ENCODE results near the gene PHLDA3. TPM values are rescaled to one million over a fixed set of nuclear protein-coding genes. Genes with fewer than 3 reads are reported as not detected.

PHLDA3 gene
- total RNA-seq, 1 donor from 2014 or later: 0.18 TPM

DNA sequence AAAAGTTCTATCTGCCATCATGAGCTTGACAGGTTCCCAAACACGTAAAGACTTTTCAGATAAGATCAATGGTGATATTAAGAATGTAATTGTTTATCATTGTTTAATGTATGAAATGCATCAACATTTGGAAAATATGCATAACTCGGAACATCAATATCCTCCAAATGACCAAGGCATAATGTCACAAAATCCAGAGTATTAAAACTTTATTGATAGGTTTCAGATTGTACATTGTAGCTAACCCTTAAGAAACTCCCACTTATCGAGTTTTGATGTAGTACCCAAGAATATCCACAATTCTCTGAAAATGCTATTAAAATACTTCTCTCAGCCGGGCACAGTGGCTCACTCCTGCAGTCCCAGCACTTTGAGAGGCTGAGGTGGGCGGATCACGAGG, 35.4 kb downstream of the PHLDA3 start:
- TF ChIP-seq, protein P1, sequence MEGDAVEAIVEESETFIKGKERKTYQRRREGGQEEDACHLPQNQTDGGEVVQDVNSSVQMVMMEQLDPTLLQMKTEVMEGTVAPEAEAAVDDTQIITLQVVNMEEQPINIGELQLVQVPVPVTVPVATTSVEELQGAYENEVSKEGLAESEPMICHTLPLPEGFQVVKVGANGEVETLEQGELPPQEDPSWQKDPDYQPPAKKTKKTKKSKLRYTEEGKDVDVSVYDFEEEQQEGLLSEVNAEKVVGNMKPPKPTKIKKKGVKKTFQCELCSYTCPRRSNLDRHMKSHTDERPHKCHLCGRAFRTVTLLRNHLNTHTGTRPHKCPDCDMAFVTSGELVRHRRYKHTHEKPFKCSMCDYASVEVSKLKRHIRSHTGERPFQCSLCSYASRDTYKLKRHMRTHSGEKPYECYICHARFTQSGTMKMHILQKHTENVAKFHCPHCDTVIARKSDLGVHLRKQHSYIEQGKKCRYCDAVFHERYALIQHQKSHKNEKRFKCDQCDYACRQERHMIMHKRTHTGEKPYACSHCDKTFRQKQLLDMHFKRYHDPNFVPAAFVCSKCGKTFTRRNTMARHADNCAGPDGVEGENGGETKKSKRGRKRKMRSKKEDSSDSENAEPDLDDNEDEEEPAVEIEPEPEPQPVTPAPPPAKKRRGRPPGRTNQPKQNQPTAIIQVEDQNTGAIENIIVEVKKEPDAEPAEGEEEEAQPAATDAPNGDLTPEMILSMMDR (IDR thresholded peaks at IDR 0.05): no peak
- peaks cover 28% of the 10 kb centered on the region for H3K27me3 Mint-ChIP-seq
- intact Hi-C loops (cut with micrococcal nuclease): no loop called here
- POLR2A ChIA-PET: no interaction called here
- DNase-seq (no peak), ATAC-seq (ENCODE audit: low read depth) (no peak)
- no peaks in the 10 kb centered on the region for H3K36me3 Mint-ChIP-seq (ENCODE audit: low read depth)
- H3K9me3 Mint-ChIP-seq: no peaks in the 10 kb centered on the region
- no peak overlapping the region for H3K4me3 Mint-ChIP-seq
- CTCF ChIA-PET: interaction anchor here (2.0 kb wide), 1 partner anchor 14 kb away, joined by 5 read pairs; no protein-coding TSS in a partner anchor
- H3K27ac Mint-ChIP-seq: no peak overlapping the region
- peaks cover 5% of the 10 kb centered on the region for H3K4me1 Mint-ChIP-seq

DNA sequence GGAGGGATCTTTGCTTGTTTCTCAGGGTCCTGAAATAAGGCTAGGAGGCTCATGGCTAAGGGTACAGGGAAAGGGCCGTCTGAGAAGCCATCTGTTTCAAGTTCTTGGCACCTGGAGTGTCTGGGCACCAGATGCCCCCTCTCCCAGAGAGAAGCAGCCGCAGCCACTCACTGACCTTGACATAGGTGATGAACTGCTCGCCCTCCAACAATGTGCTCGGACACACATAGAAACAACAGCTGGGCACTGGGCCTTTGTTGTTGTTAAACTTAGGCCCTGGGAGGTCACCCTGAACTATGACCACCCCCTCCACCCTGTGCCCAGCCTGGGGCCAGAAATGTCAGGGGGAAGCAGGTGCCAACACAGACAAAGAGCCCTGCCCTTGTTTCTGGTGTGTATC, 38.2 kb downstream of the PHLDA3 start:
- POLR2A ChIA-PET: no interaction called here
- H3K36me3 Mint-ChIP-seq (ENCODE audit: low read depth): no peaks in the 10 kb centered on the region
- intact Hi-C loops (cut with micrococcal nuclease): no loop called here
- TF ChIP-seq, protein P1 (IDR thresholded peaks at IDR 0.05): no peak
- H3K9me3 Mint-ChIP-seq: no peaks in the 10 kb centered on the region
- no peak for ATAC-seq (ENCODE audit: low read depth)
- H3K27ac Mint-ChIP-seq: no peak overlapping the region
- peaks cover 2% of the 10 kb centered on the region for H3K4me1 Mint-ChIP-seq
- H3K27me3 Mint-ChIP-seq: peaks cover 12% of the 10 kb centered on the region
- H3K4me3 Mint-ChIP-seq: no peak overlapping the region
- DNase-seq: no peak
- CTCF ChIA-PET: no interaction called here

DNA sequence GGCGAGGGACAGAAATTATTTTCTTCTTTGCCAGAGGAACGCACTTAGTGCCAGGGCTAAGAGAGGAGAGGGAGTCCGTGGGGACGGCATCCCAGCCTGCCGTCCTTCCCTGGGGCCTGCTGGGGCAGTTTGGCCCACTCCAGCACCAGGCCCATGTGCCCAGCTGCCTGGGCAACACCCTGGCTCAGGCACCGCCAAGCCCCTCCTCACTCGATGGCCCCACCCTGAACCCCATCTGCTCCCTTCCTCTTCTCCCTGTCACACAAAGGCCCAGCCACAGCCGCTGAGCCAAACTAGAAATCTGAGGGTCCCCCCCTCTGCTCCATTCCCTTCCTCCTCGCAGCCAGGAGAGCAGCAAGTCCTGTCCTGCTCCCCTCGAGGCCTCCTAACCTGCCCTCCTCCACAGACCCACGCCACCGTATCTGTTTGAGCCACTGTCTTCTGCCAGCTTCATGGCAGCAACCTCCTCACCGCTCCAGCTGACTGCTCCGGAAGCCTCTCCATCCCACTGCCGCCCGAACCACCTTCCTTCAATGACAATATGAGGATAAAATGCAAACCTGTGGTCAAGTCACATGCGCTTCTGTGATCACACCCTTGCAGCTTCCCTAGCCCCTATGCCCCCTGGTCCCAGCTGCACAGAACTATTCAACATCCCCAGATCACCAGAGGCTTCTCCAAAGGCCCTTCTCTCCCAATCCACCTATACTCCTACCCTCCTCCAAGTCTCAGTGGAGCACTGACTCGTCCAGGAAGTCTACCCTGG, 39.1 kb downstream of the PHLDA3 start:
- CTCF ChIA-PET: no interaction called here
- DNase-seq: no peak
- intact Hi-C loops (cut with micrococcal nuclease): no loop called here
- ATAC-seq (ENCODE audit: low read depth): no peak
- TF ChIP-seq, protein P1 (IDR thresholded peaks at IDR 0.05): no peak
- Mint-ChIP-seq H3K4me1 (no peaks in the 10 kb centered on the region), H3K9me3 (no peaks in the 10 kb centered on the region), H3K36me3 (ENCODE audit: low read depth) (no peaks in the 10 kb centered on the region), H3K4me3 (no peak overlapping the region), H3K27ac (no peak overlapping the region), H3K27me3 (peaks cover 11% of the 10 kb centered on the region)
- POLR2A ChIA-PET: no interaction called here

DNA sequence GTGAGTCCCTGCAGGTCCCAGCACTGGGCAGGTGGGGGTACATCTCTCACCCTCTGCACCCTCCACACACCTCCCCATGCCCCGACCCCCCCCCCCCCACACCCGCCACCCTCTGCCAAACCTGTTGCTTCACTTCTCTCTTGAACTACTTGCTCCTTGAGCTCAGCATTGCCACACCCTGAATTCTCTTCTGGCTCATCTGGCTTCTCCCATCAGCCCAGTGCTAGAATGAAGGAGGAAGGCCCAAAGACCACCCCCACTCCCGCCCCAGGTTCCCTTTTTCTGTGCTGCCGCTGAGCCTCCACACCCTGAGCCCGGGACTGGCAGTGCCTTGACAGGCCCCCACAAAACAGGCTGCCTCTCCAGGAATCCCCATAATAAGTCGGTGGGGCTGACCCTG, 41.0 kb downstream of the PHLDA3 start:
- no peaks in the 10 kb centered on the region for H3K36me3 Mint-ChIP-seq (ENCODE audit: low read depth)
- ChIA-PET CTCF (no interaction called here), POLR2A (no interaction called here)
- no peaks in the 10 kb centered on the region for H3K4me1 Mint-ChIP-seq
- no peak overlapping the region for H3K4me3 Mint-ChIP-seq
- DNase-seq (no peak), ATAC-seq (ENCODE audit: low read depth) (no peak)
- intact Hi-C loops (cut with micrococcal nuclease): no loop called here
- TF ChIP-seq, protein P1 (IDR thresholded peaks at IDR 0.05): no peak
- no peaks in the 10 kb centered on the region for H3K9me3 Mint-ChIP-seq
- H3K27ac Mint-ChIP-seq: no peak overlapping the region
- H3K27me3 Mint-ChIP-seq: peaks cover 11% of the 10 kb centered on the region

DNA sequence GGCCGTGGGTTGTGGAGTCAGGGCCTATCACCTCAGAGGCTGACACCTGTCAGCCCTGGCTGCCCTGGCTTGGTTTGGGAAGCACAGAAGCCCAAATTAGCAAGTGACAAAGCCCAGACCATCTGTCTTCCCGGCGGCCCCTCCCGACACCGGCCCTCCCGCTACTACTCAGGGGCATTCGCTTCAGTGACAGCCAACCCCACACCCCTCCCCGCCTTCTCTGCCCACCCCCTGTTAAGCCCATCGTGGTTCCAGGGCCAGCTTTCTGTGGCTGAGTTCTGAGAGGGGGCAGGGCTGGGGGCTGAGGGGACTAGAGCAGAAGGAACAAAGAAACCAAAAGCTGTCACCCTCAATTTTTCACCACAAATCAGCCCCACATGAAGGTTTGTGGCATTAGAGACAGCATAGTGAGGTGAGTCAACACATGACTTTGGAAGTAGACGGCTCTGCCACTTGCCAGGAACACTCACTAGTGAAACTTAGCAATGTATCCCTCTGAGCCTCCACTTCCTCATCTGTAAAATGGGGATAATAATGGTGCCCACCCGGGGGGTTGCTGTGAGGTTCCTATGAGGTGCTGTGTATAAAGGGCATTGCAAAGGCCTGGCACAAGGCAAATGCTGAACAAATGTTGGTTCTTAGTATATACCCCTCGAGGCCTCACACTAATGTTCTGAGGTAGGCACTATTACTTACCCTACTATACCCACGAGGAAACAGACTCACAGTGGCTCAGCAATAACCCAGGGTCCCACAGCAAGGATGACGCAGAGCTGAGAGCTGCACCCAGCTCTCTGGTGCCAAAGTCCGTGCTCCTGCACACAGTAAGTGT, 42.3 kb downstream of the PHLDA3 start:
- ATAC-seq (ENCODE audit: low read depth): no peak
- CTCF ChIA-PET: no interaction called here
- H3K27ac Mint-ChIP-seq: no peak overlapping the region
- intact Hi-C loops (cut with micrococcal nuclease): no loop called here
- POLR2A ChIA-PET: no interaction called here
- H3K4me1 Mint-ChIP-seq: no peaks in the 10 kb centered on the region
- H3K4me3 Mint-ChIP-seq: no peak overlapping the region
- TF ChIP-seq, protein P1 (IDR thresholded peaks at IDR 0.05): no peak
- no peaks in the 10 kb centered on the region for H3K9me3 Mint-ChIP-seq
- H3K27me3 Mint-ChIP-seq: peaks cover 7% of the 10 kb centered on the region
- no peak for DNase-seq
- no peaks in the 10 kb centered on the region for H3K36me3 Mint-ChIP-seq (ENCODE audit: low read depth)

All from activated B cell treated with CpG ODN at 0.5 μM for 24 hours (primary cell).